A549 (cell line): ENCODE measurements around the gene SBF2. TPM values are rescaled to one million over a fixed set of nuclear protein-coding genes. Genes with fewer than 3 reads are reported as not detected.

ENCODE experiments used
- ATAC-seq, 2 experiments: fragments of 200-7000 bp in 1 of 2; fragments of >200 bp in 1 of 2; cut with Nextera tagmentation in 1 of 2; cut with Tn5 transposase in 1 of 2; 3 replicates each; pipeline versions ENCODE4 v1.8.0 to v1.9.1; 2018 to 2020; ENCODE audit warnings: mild to moderate bottlenecking in 1 of 2, moderate library complexity in 1 of 2
- CTCF ChIA-PET: fragments of 300-600 bp; sonication (Branson Sonifier 250); formaldehyde crosslinking; extraction: SDS; loops from one replicate; lab custom pipeline; 2021; ENCODE audit warnings: antibody characterized with exemption, inconsistent platforms; lab: Yijun Ruan, JAX
- POLR2A ChIA-PET: fragments of 350-600 bp; formaldehyde crosslinking; extraction: SDS; loops from one replicate; lab custom pipeline; 2021; ENCODE audit warnings: antibody characterized with exemption, inconsistent platforms; lab: Yijun Ruan, JAX
- DNase-seq, 2 experiments: peaks; one replicate each; pipeline versions ENCODE4 v3.0.0 to v3.0.0-alpha.2; 2011 to 2016; ENCODE audit warnings: low read depth in 1 of 2, low spot score in 1 of 2
- FAIRE-seq: peaks from 2 replicates; lab custom pipeline; 2011; peaks lifted over from hg19 to GRCh38; lab: Jason Lieb, UNC
- H3K27ac ChIP-seq, 2 experiments: fragments of >200 bp; sonication (Bioruptor Twin); formaldehyde crosslinking; 3 replicates each; pipeline ENCODE4 v1.5.1; 2016 to 2017
- H3K4me1 ChIP-seq: fragments of >200 bp; sonication (Bioruptor Twin); formaldehyde crosslinking; 3 replicates; pipeline ENCODE4 v1.6.1; 2016
- H3K4me2 ChIP-seq: fragments of >200 bp; sonication (Bioruptor Twin); formaldehyde crosslinking; 3 replicates; pipeline ENCODE4 v1.6.1; 2016
- H3K4me3 ChIP-seq: fragments of >200 bp; sonication (Bioruptor Twin); formaldehyde crosslinking; 3 replicates; pipeline ENCODE4 v1.5.1; 2016
- H3K9me3 ChIP-seq: fragments of >200 bp; sonication (Bioruptor Twin); formaldehyde crosslinking; 3 replicates; pipeline ENCODE4 v1.6.1; 2016
- ATOH8 ChIP-seq: fragments of 250-450 bp; sonication (Bioruptor Pico); IDR thresholded peaks from 2 replicates; pipeline ENCODE4 v1.5.0; 2020; ENCODE audit warnings: low read depth, mild to moderate bottlenecking, moderate library complexity
- BCL3 ChIP-seq: fragments of >200 bp; sonication (Bioruptor Twin); formaldehyde crosslinking; IDR thresholded peaks from 3 replicates; pipeline ENCODE4 v1.6.1; 2016
- CEBPB ChIP-seq, 2 experiments: fragments of >200 bp in 1 of 2; sonication (Bioruptor Twin) in 1 of 2; formaldehyde crosslinking in 1 of 2; IDR thresholded peaks; 2 replicates each; pipeline ENCODE4 v1.6.1; 2012 to 2016
- E2F6 ChIP-seq: IDR thresholded peaks from 2 replicates; pipeline ENCODE4 v1.6.1; 2012; ENCODE audit warnings: low read depth, borderline replicate concordance
- EP300 ChIP-seq, 2 experiments: fragments of >200 bp; sonication (Bioruptor Twin); formaldehyde crosslinking; IDR thresholded peaks; 2 replicates in 1 of 2; 3 replicates in 1 of 2; pipeline ENCODE4 v1.6.1; 2016 to 2017
- FOSB ChIP-seq: fragments of 250-450 bp; sonication (Bioruptor Pico); IDR thresholded peaks from 2 replicates; pipeline ENCODE4 v1.5.0; 2020; ENCODE audit warnings: mild to moderate bottlenecking, moderate library complexity
- FOSL2 ChIP-seq, 2 experiments: fragments of 450-650 bp in 1 of 2; fragments of >200 bp in 1 of 2; sonication (Bioruptor Twin) in 1 of 2; formaldehyde crosslinking; IDR thresholded peaks; 2 replicates each; pipeline versions ENCODE4 v1.5.0 to v1.6.1; 2016 to 2020; ENCODE audit warnings: mild to moderate bottlenecking in 1 of 2, moderate library complexity in 1 of 2
- FOXS1 ChIP-seq: fragments of 250-450 bp; sonication (Bioruptor Pico); IDR thresholded peaks from 2 replicates; pipeline ENCODE4 v1.5.0; 2020; ENCODE audit warnings: mild to moderate bottlenecking, moderate library complexity
- HDAC2 ChIP-seq: fragments of 200-600 bp; sonication (generic); IDR thresholded peaks from 2 replicates; pipeline ENCODE4 v1.6.1; 2016
- HOXA7 ChIP-seq: fragments of 250-450 bp; sonication (Bioruptor Pico); IDR thresholded peaks from 2 replicates; pipeline ENCODE4 v1.5.0; 2020; ENCODE audit warnings: mild to moderate bottlenecking, moderate library complexity
- HOXB13 ChIP-seq: fragments of 250-450 bp; sonication (Bioruptor Pico); IDR thresholded peaks from 2 replicates; pipeline ENCODE4 v1.5.0; 2020; ENCODE audit warnings: low read depth, mild to moderate bottlenecking, moderate library complexity
- JUN ChIP-seq, 2 experiments: fragments of >200 bp; sonication (Bioruptor Twin); formaldehyde crosslinking; IDR thresholded peaks; 2 replicates in 1 of 2; 3 replicates in 1 of 2; pipeline ENCODE4 v1.6.1; 2016 to 2017
- NFE2L2 ChIP-seq: fragments of 150-350 bp; conservative IDR thresholded peaks from 2 replicates; pipeline ENCODE4 v1.6.1; 2014; ENCODE audit warnings: low read length
- PBX3 ChIP-seq: IDR thresholded peaks from 2 replicates; pipeline ENCODE4 v1.6.1; 2012
- PHF8 ChIP-seq: fragments of 200-600 bp; sonication (generic); IDR thresholded peaks from 2 replicates; pipeline ENCODE4 v1.6.1; 2016; ENCODE audit warnings: low read depth, mild to moderate bottlenecking, antibody characterized with exemption, moderate library complexity, borderline replicate concordance
- RCOR1 ChIP-seq: fragments of 150-350 bp; IDR thresholded peaks from 2 replicates; pipeline ENCODE4 v1.6.1; 2014; ENCODE audit warnings: antibody characterized with exemption, low read length, low read depth
- RFX5 ChIP-seq: fragments of 450-650 bp; IDR thresholded peaks from 2 replicates; pipeline ENCODE4 v1.7.1; 2014; ENCODE audit warnings: antibody characterized with exemption, mild to moderate bottlenecking, moderate library complexity
- TFCP2L1 ChIP-seq: fragments of 250-450 bp; sonication (Bioruptor Pico); IDR thresholded peaks from 2 replicates; pipeline ENCODE4 v1.5.0; 2021; ENCODE audit warnings: mild to moderate bottlenecking
- USF2 ChIP-seq: fragments of 450-650 bp; IDR thresholded peaks from 2 replicates; pipeline ENCODE4 v1.6.1; 2014; ENCODE audit warnings: antibody characterized with exemption
- ZSCAN20 ChIP-seq: fragments of 250-450 bp; sonication (Bioruptor Pico); IDR thresholded peaks from 2 replicates; pipeline ENCODE4 v1.8.0; 2022; ENCODE audit warnings: mild to moderate bottlenecking, moderate library complexity
- WGBS: methylation state at CpG from one replicate; pipeline ENCODE4 v1.1.6; 2017; ENCODE audit errors: missing lambda C conversion rate; 5-methylcytosine and 5-hydroxymethylcytosine counted together
- polyA plus RNA-seq, 4 experiments: library from polyadenylated mRNA; depleted of rRNA in 3 of 4; stranded (reverse); fragments of >200 nt; fragmentation: RNase III in 1 of 4; extraction: RNeasy Plus Mini Kit Qiagen cat#74134 plus additional on column Dnase treatment in 1 of 4; gene quantifications; 2 replicates in 3 of 4; 3 replicates in 1 of 4; pipeline ENCODE4 v1.2.3, GENCODE V29; 2011 to 2017

SBF2 gene
- polyA plus RNA-seq, 2 of the 4 experiments (the other 2 are of a cell fraction): 11.1 to 49.6 TPM

- no peak overlapping the region for H3K4me2 ChIP-seq
- WGBS: 90% methylated on average over 1 of the region's 1 CpG
- H3K27ac ChIP-seq: no peak overlapping the region
- FAIRE-seq (no peak), DNase-seq (no peak), ATAC-seq (no peak)
- H3K4me3 ChIP-seq: no peak overlapping the region
- TF ChIP-seq HDAC2: no peak
- no peak for TF ChIP-seq CEBPB (IDR thresholded peaks at IDR 0.05)
- TF ChIP-seq BCL3: no peak
- TF ChIP-seq FOSB (CRISPR knock-in tag): no peak
- no peak for TF ChIP-seq FOSL2 (IDR thresholded peaks at IDR 0.05)
- TF ChIP-seq FOSL2 (CRISPR knock-in tag; IDR thresholded peaks at IDR 0.05): no peak
- TF ChIP-seq PBX3: no peak
- peaks cover 10% of the 10 kb centered on the region; the same call in 2 of the 3 replicates for H3K4me1 ChIP-seq
- H3K9me3 ChIP-seq: no peaks in the 10 kb centered on the region
- POLR2A ChIA-PET: no interaction called here
- CTCF ChIA-PET: interaction anchor here (1.6 kb wide), 1 partner anchor 45 kb away, joined by 5 read pairs; no protein-coding TSS in a partner anchor
These were observed 366.3 kb downstream of the SBF2 start for GRCh38 chr11:9927670-9928069.

GRCh38 chr11:9923280-9923679 lies 370.7 kb downstream of the SBF2 start:
- H3K4me1 ChIP-seq: peaks cover 10% of the 10 kb centered on the region; the same call in 2 of the 3 replicates
- no peak for DNase-seq
- no peak for FAIRE-seq
- H3K27ac ChIP-seq: no peak overlapping the region
- no peak overlapping the region for H3K4me3 ChIP-seq
- POLR2A ChIA-PET: no interaction called here
- H3K4me2 ChIP-seq: no peak overlapping the region
- H3K9me3 ChIP-seq: no peaks in the 10 kb centered on the region
- WGBS: 88% methylated on average over 2 of the region's 2 CpGs
- no peak for ATAC-seq
- TF ChIP-seq BCL3 (no peak), TFCP2L1 (CRISPR knock-in tag) (no peak), JUN (IDR thresholded peaks at IDR 0.05) (no peak), HOXB13 (CRISPR knock-in tag) (no peak), E2F6 (no peak), FOXS1 (no peak), ZSCAN20 (no peak), RCOR1 (no peak), HOXA7 (CRISPR knock-in tag) (no peak), USF2 (no peak), NFE2L2 (no peak), PHF8 (no peak), PBX3 (no peak), ATOH8 (CRISPR knock-in tag) (no peak), RFX5 (no peak), EP300 (IDR thresholded peaks at IDR 0.05) (no peak)
- CTCF ChIA-PET: interaction anchor here (0.9 to 1.0 kb wide), 2 partner anchors 17 to 49 kb away, joined by 3 read pairs; no protein-coding TSS in a partner anchor
